IPS DF 19.7 (cell line): ENCODE results near the gene MASP2.
"Not testable (repeated sequence)": the region's sequence is repeated elsewhere in the genome, so short reads cannot be mapped to it uniquely, and the experiment has no call there.

ENCODE experiments used
- DNase-seq: peaks from one replicate; pipeline ENCODE4 v3.0.0-alpha.2; 2013; ENCODE audit warnings: low read depth, low spot score

MASP2 gene

GRCh38 chr1:10990828-10991227, 56.2 kb downstream of the MASP2 start:
- no peak for DNase-seq

DNA sequence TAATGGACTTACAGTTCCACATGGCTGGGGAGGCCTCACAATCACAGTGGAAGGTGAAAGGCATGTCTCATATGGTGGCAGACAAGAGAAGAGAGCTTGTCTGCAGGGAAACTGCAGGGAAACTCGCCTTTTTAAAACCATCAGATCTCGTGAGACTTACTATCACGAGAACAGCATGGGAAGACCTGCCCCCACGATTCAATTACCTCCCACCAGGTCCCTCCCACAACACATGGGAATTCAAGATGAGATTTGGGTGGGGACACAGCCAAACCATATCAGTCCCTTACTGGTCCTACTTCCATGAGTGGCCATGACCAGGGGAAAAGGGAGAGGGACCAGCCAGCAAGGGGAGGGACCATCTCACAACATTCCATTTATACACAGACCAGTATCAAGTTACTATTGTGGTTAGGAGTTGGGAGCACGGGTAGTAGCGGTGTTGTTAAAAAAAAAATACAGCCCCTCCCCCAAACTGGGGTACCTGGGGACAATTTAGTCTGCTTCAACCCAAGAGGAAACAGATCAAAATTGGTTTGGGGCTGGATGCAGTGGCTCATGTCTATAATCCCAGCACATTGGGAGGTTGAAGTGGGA, 57.0 kb downstream of the MASP2 start:
- DNase-seq, result not testable (repeated sequence)

- DNase-seq, result no peak
These were observed 57.9 kb downstream of the MASP2 start for GRCh38 chr1:10989095-10989494.

DNA sequence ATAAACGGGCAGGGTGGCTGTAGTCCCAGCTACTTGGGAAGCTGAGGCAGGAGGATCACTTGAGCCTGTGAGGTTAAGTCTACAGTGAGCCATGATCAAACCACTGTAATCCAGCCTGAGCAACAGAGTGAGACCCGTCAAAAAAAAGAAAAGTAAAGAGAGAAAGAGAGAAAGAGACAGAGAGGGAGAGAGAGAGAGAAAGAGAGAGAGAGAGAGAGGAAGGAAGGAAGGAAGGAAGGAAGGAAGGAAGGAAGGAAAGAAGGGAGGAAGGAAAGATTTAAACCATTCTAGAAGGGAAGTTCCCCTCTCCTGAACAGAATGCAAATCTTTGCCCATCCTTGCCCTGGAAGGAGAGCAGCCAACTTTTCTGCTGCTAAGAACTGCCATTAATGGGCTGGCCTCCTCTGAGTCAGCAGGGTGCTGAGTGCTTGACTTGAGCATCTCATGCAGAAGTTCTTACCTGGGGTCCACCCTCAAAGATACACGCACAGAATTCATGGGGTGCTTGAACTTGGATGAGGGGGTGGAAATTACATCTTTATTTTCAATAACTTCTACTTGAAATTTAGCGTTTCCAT, 59.1 kb downstream of the MASP2 start:
- DNase-seq, result no peak

GRCh38 chr1:10986525-10986890, 60.5 kb downstream of the MASP2 start:
- DNase-seq, result no peak

DNA sequence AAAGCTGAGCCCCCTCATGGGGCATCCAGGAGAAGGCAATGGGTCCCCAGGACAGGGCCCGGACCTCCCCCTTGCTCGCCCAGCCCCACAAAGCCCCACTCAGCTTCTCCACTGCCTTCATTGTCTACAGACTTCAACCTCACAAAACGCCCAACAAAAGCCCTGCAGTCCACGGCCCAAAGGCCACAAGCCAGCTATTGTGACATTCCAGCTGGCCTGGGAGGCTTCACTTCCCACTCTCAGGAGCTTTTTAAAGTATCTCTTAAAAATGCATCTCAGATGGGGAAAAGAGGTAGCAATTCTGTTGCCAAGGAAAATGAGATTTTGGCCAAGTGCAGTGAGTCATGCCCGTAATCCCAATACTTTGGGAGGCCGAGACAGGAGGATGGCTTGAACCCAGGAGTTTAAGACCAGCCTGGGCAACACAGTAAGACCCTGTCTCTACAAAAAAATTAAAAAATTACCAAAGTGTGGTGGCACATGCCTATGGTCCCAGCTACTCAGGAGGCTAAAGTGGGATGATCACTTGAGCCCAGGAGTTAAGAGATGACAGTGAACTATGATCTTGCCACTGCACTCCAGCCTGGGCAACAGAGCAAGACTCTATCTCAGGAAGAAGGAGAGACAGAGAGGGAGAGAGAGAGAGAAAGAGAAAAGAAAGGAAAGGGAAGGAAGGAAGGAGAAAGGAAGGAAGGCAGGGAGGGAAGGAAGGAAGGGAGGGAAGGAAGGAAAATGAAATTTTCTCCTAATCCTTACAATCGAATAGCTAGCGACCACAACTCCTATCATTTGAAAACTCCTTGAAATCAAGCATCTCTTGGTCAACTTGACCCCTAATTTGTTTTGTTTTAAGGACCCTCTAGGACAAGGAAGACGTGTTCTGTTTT, 66.0 kb downstream of the MASP2 start:
- no peak for DNase-seq

GRCh38 chr1:10980094-10980577, 66.9 kb downstream of the MASP2 start:
- DNase-seq, result peak; percentile 82

- no peak for DNase-seq
These were observed 67.5 kb downstream of the MASP2 start for GRCh38 chr1:10979483-10979920.

GRCh38 chr1:10978719-10979118, 68.3 kb downstream of the MASP2 start:
- no peak for DNase-seq
